ENCODE measurements around the gene AFG3L2.

- TF ChIP-seq, protein P1, sequence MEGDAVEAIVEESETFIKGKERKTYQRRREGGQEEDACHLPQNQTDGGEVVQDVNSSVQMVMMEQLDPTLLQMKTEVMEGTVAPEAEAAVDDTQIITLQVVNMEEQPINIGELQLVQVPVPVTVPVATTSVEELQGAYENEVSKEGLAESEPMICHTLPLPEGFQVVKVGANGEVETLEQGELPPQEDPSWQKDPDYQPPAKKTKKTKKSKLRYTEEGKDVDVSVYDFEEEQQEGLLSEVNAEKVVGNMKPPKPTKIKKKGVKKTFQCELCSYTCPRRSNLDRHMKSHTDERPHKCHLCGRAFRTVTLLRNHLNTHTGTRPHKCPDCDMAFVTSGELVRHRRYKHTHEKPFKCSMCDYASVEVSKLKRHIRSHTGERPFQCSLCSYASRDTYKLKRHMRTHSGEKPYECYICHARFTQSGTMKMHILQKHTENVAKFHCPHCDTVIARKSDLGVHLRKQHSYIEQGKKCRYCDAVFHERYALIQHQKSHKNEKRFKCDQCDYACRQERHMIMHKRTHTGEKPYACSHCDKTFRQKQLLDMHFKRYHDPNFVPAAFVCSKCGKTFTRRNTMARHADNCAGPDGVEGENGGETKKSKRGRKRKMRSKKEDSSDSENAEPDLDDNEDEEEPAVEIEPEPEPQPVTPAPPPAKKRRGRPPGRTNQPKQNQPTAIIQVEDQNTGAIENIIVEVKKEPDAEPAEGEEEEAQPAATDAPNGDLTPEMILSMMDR (IDR thresholded peaks at IDR 0.05) = no peak
- TF ChIP-seq POLR2A (IDR thresholded peaks at IDR 0.05) (no peak), POLR2AphosphoS5 (IDR thresholded peaks at IDR 0.05) (no peak)
These were observed 40.7 kb upstream of the AFG3L2 start for GRCh38 chr18:12417687-12418086.

Data from prostate gland (tissue), 2 donors.